ENCODE results near the gene STAB1.

Gene STAB1

GRCh38 chr3:52554026-52554755 lies 59.1 kb downstream of the STAB1 start:
- no peaks in the 10 kb centered on the region; the same call in none of the 2 replicates for H3K36me3 ChIP-seq (ENCODE audit: insufficient read depth, low read length)
- H3K4me1 ChIP-seq (ENCODE audit: insufficient read depth, low read length) = peaks cover 6% of the 10 kb centered on the region; the same call in 1 of the 2 replicates
- H3K9me3 ChIP-seq (ENCODE audit: control insufficient read depth, insufficient read depth, low read length) = no peaks in the 10 kb centered on the region
- H3K9ac ChIP-seq (ENCODE audit: low read depth, low read length) = no peak overlapping the region

- H3K9ac ChIP-seq (ENCODE audit: low read depth, low read length) = no peak overlapping the region
- no peaks in the 10 kb centered on the region; the same call in none of the 2 replicates for H3K36me3 ChIP-seq (ENCODE audit: insufficient read depth, low read length)
- peaks cover 6% of the 10 kb centered on the region; the same call in 1 of the 2 replicates for H3K4me1 ChIP-seq (ENCODE audit: insufficient read depth, low read length)
- no peaks in the 10 kb centered on the region for H3K9me3 ChIP-seq (ENCODE audit: control insufficient read depth, insufficient read depth, low read length)
Observed at GRCh38 chr3:52555056-52555455, 59.9 kb downstream of the STAB1 start.

GRCh38 chr3:52557011-52557960 lies 62.1 kb downstream of the STAB1 start:
- H3K4me1 ChIP-seq (ENCODE audit: insufficient read depth, low read length) = peaks cover 6% of the 10 kb centered on the region; the same call in 1 of the 2 replicates
- no peak overlapping the region for H3K9ac ChIP-seq (ENCODE audit: low read depth, low read length)
- no peaks in the 10 kb centered on the region for H3K9me3 ChIP-seq (ENCODE audit: control insufficient read depth, insufficient read depth, low read length)
- H3K36me3 ChIP-seq (ENCODE audit: insufficient read depth, low read length) = peaks cover 3% of the 10 kb centered on the region

GRCh38 chr3:52558436-52558835 lies 63.3 kb downstream of the STAB1 start:
- H3K9ac ChIP-seq (ENCODE audit: low read depth, low read length) = no peak overlapping the region
- no peaks in the 10 kb centered on the region for H3K9me3 ChIP-seq (ENCODE audit: control insufficient read depth, insufficient read depth, low read length)
- peaks cover 7% of the 10 kb centered on the region for H3K36me3 ChIP-seq (ENCODE audit: insufficient read depth, low read length)
- H3K4me1 ChIP-seq (ENCODE audit: insufficient read depth, low read length) = peaks cover 6% of the 10 kb centered on the region; the same call in 1 of the 2 replicates

- peaks cover 6% of the 10 kb centered on the region; the same call in 1 of the 2 replicates for H3K4me1 ChIP-seq (ENCODE audit: insufficient read depth, low read length)
- H3K9me3 ChIP-seq (ENCODE audit: control insufficient read depth, insufficient read depth, low read length) = no peaks in the 10 kb centered on the region
- peaks cover 7% of the 10 kb centered on the region; the same call in 1 of the 2 replicates for H3K36me3 ChIP-seq (ENCODE audit: insufficient read depth, low read length)
- no peak overlapping the region for H3K9ac ChIP-seq (ENCODE audit: low read depth, low read length)
Observed at GRCh38 chr3:52561028-52561747, 66.0 kb downstream of the STAB1 start.

DNA sequence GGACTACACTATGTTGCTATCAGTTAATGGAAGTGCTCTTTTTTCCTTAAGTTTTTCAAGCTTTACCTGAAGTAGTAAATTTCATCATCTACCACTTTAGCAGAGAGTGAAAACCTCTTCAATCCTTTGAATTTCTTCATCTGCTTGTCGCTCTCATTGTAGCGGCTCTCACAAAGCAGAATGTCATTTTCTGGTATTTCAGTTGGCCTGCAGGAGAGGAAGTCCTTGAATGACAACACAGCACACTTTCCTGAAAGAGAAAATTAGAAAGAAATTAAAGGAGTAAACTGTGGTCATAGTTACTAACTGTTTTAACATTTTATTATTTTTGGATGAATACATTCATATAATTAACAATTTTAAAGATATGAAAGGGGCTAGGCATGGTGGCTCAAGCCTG lies 68.8 kb downstream of the STAB1 start:
- Histone ChIP-seq H3K36me3 (ENCODE audit: insufficient read depth, low read length) (peaks cover 7% of the 10 kb centered on the region; the same call in 1 of the 2 replicates), H3K9me3 (ENCODE audit: control insufficient read depth, insufficient read depth, low read length) (no peaks in the 10 kb centered on the region), H3K4me1 (ENCODE audit: insufficient read depth, low read length) (no peaks in the 10 kb centered on the region)

DNA sequence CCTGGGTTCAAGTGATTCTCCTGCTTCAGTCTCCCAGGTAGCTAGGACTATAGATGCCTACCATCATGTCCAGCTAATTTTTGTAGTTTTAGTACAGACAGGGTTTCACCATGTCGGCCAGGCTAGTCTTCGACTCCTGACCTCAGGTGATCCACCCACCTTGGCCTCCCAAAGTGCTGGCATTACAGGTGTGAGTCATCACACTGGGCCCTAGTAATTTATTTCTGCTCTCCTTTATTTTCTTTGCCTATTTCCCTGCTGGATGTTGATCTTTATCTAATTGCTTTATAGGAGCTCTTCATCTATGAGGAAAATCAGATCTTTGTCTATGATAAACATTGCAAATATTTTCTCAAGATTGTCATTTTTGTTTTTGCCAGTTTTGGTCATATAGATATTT lies 72.9 kb downstream of the STAB1 start:
- peaks cover 3% of the 10 kb centered on the region; the same call in 1 of the 2 replicates for H3K36me3 ChIP-seq (ENCODE audit: insufficient read depth, low read length)
- no peak overlapping the region for H3K9ac ChIP-seq (ENCODE audit: low read depth, low read length)
- H3K9me3 ChIP-seq (ENCODE audit: control insufficient read depth, insufficient read depth, low read length) = no peaks in the 10 kb centered on the region
- no peaks in the 10 kb centered on the region for H3K4me1 ChIP-seq (ENCODE audit: insufficient read depth, low read length)

More for the DNA sequence above, 68.8 kb downstream of the STAB1 start:
- H3K9ac ChIP-seq (ENCODE audit: low read depth, low read length) = no peak overlapping the region

DNA sequence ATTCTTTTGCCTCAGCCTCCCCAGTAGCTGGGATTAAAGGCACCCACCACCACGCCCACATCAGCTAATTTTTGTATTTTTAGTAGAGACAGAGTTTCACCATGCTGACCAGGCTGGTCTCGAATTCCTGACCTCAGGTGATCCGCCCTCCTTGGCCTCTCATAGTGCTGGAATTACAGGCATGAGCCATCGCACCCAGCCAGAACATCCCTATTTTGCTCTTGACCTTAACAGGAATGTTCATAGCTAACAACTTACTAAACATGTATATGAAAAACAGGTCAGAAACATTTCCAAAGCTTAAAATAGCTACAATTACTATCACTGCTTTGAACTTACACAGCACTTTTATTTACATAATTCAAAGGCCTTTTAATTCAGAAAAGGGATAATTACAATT lies 74.9 kb downstream of the STAB1 start:
- Histone ChIP-seq H3K36me3 (ENCODE audit: insufficient read depth, low read length) (0 out of 2 replicates have a peak, but pooled peaks cover 6% of the 10 kb centered on the region), H3K9ac (ENCODE audit: low read depth, low read length) (no peak overlapping the region), H3K9me3 (ENCODE audit: control insufficient read depth, insufficient read depth, low read length) (no peaks in the 10 kb centered on the region), H3K4me1 (ENCODE audit: insufficient read depth, low read length) (no peaks in the 10 kb centered on the region)

DNA sequence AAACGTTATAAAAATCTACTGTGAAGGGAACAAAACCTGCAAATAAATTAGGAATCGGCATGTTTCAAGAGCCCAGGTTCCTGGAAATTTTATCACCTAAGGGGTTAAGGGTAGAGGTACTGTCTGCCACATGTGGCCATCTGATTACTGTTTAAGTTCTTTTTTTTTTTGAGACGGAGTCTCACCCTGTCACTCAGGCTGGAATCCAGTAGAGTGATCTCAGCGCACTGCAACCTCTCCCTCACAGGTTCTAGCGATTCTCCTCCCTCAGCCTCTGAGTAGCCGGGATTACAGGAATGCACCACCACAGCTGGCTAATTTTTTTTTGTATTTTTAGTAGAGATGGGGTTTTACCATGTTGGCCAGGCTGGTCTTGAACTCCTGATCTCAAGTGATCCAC lies 77.1 kb downstream of the STAB1 start:
- no peaks in the 10 kb centered on the region for H3K9me3 ChIP-seq (ENCODE audit: control insufficient read depth, insufficient read depth, low read length)
- no peaks in the 10 kb centered on the region for H3K4me1 ChIP-seq (ENCODE audit: insufficient read depth, low read length)
- no peak overlapping the region for H3K9ac ChIP-seq (ENCODE audit: low read depth, low read length)
- H3K36me3 ChIP-seq (ENCODE audit: insufficient read depth, low read length) = peaks cover 12% of the 10 kb centered on the region; the same call in 1 of the 2 replicates
